ENCODE measurements around the gene AGAP1.

The AGAP1 gene

DNA sequence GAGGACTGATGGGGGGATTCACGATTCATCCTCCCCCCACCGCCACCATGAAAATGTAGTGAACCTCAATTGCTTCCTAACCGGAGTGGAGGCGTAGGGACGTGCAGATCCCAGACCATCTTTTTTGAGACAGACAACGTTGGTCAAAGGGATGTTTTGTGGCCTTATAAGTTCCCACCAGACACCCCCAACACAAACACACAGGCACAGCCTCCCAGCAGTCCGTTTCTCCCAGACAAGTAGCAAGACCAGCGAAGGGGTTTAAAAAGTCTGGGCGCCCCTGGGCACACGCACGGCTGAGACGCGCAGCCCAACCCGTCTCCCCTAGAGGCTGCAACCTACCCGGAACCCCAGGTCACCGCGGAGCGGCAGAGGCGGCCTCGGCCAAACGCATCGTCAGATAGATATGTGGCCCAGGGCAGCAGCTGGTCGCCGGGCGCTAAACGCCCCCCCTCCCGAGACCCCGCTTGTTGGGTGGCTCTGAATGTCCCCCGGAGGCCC lies 673.0 kb downstream of the AGAP1 start:
- H3K4me3 ChIP-seq (ENCODE audit: low read depth, low read length): no peak overlapping the region
- DNase-seq (ENCODE audit: low read depth): no peak
- TF ChIP-seq, protein P1, sequence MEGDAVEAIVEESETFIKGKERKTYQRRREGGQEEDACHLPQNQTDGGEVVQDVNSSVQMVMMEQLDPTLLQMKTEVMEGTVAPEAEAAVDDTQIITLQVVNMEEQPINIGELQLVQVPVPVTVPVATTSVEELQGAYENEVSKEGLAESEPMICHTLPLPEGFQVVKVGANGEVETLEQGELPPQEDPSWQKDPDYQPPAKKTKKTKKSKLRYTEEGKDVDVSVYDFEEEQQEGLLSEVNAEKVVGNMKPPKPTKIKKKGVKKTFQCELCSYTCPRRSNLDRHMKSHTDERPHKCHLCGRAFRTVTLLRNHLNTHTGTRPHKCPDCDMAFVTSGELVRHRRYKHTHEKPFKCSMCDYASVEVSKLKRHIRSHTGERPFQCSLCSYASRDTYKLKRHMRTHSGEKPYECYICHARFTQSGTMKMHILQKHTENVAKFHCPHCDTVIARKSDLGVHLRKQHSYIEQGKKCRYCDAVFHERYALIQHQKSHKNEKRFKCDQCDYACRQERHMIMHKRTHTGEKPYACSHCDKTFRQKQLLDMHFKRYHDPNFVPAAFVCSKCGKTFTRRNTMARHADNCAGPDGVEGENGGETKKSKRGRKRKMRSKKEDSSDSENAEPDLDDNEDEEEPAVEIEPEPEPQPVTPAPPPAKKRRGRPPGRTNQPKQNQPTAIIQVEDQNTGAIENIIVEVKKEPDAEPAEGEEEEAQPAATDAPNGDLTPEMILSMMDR (IDR thresholded peaks at IDR 0.05; ENCODE audit: insufficient read depth, low read depth, low read length, missing control alignments): no peak

DNA sequence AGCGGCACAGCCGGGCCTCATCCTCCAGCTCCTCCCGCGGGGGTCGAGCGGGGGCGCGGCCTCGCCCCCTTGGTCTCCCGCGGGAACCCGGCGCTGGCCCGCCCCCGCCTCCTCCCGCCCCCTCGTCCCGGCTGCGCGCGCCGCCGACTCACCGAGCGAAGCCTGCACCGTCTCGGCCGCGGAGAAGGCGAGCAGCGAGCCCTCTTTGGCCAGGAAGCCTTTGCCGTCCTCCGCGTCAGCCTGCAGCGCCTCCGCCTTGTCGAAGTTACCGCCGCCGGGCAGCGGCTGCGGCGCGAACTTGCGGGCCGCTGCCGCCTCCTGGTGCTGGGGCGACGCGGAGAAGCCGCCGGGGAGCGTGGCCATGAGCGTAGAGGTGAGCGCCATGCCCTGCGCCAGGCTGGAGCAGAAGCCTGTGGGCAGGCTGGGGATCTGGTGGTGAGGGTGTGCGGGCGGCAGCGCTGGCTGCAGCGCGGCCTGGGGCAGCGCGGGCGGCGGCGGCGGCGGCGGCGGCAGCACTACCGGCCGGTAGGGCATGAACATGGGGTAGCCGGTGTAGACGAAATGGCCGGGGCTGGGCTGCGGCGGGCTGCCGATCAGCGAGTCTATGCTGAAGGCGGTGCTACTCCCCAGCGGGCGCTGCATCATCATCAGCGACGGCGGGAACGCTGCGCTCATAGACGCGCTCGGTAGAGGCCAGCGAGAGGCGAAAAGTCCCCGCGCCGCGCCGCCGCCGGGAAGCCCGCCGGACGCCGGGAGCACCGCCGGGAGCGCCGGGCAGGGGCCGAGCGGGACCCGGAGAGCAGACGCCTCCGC lies 673.7 kb downstream of the AGAP1 start:
- no peak for DNase-seq (ENCODE audit: low read depth)
- H3K4me3 ChIP-seq (ENCODE audit: low read depth, low read length): no peak overlapping the region
- TF ChIP-seq, protein P1 (IDR thresholded peaks at IDR 0.05; ENCODE audit: insufficient read depth, low read depth, low read length, missing control alignments): no peak

DNA sequence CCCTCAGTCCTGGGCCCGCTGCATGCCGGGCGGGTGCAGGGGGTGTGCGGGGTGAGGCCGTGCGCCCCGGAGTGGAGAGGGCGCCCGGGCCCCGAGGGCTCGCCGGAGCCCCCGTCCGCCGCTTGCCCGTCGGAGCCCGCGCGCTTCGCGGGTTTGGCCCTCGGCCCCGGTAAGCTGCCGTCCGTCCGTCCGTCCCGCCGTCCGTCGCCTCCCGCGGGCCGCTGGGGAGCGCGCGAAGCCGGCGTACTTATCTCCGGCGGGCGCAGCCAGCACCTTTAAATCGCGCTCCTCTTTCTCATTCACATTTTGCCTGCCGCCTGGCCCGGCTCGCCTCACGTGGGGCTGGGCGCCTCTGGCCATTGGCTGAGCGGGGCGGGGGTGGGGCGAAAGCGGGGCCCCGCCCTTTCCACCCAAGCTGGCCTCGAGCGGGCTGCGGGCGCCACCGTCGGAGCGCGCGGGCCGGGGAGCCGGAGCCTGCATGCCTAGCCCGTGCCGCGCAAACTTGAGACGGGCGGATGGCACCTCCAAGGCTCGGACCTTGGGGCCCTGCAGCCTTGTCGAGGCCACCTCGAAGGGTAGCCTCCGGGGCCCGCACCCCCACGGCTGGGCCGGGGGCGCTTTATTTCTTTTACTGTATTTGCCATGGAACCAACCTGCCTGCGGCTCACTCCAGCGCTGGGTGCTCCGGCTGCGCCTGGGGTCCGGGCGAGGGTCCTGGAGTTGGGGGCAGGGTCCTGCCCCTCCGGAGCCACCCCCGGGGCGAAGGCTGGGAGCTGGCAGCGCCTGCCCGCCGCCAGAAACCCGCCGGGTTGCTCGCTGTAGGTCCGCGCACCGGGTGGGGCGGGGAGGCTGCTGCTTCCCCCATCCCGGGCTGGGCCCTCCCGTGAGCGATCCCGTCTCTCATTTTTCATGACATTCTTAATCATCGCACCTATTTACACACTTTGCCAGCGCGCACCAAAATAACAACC lies 674.6 kb downstream of the AGAP1 start, which contains the start of gene GBX2:
TSS of gene GBX2 (minus strand) at position 277 of the 971 bp plus-strand sequence. CDS start 415 bp downstream, outside the sequence.
- H3K4me3 ChIP-seq (ENCODE audit: low read depth, low read length): no peak within 1 kb of the TSS
- no peak for DNase-seq (ENCODE audit: low read depth)
- TF ChIP-seq, protein P1 (IDR thresholded peaks at IDR 0.05; ENCODE audit: insufficient read depth, low read depth, low read length, missing control alignments): no peak

DNA sequence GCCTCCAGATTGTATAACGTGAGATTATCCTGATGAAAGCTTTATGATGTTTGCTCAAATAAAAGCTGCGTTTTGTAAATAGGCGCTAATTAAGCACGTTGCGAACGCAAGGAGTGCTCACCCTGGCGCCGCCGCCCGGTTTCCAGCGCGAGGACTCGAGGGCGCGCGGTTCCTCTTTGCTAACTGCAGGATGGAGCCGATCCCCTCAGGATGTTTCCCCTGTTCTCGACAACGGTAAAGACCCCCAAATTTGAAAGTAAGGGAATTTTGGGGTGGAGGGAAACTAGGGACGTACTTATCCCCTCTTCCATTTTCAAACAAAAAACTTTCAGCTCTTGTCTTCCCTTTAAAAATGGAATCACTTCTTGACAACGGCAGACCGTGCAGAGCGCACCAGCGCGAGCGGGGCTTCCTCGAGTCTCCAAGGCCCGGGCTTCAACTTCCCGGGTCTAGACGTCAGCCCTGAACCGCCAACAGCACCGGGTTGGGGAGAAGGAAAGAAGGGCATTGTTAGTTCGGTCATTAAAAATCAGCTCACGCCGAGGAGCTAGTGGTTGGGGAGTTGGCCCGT lies 675.4 kb downstream of the AGAP1 start:
- DNase-seq (ENCODE audit: low read depth): no peak
- H3K4me3 ChIP-seq (ENCODE audit: low read depth, low read length): no peak overlapping the region
- TF ChIP-seq, protein P1 (IDR thresholded peaks at IDR 0.05; ENCODE audit: insufficient read depth, low read depth, low read length, missing control alignments): no peak

DNA sequence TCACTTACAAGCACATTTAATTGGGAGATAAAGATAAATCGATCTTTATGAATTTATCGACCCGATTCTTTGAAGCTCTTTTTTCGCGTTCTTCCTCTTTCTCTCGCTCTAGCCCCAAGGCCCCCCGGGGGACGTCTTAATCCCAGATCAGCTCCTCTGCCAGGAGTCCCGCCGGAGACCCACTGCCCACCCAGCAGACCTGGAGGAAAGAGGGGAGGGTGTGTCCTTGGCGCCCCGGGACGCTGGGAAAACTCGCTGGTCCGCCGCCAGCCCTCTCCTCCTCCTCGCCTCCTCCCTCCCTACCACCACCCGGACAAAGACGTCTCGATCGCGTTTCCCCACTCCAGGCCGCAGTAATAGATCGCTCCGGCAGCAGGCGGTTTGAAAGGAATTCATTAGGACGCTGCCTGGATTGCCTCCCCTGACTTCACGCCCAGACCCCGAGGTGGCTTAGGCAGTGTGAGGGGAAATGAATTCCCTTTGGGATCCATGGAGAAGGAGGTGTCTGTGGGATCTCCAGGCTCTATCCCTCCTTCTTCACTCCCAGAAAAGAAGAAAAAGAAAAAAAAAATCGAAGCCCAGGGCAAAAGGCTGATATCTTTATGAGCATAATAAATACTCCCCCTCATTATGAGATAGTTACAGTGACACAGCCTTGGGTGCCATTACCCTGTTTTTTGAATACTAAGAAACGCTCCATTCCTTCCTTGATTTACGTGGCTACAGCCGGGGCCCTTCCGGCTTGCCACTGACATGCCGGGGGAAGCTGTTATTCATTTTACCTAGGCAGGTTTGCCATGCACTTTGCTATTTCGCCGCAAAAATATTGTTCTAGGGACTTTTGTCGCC lies 676.1 kb downstream of the AGAP1 start:
- H3K4me3 ChIP-seq (ENCODE audit: low read depth, low read length): no peak overlapping the region
- TF ChIP-seq, protein P1 (IDR thresholded peaks at IDR 0.05; ENCODE audit: insufficient read depth, low read depth, low read length, missing control alignments): no peak
- DNase-seq (ENCODE audit: low read depth): no peak

All from GM12865 (cell line).